KOPT-K1 (cell line): ENCODE measurements around the gene ASMTL.
"Not testable (repeated sequence)": the region's sequence is repeated elsewhere in the genome, so short reads cannot be mapped to it uniquely, and the experiment has no call there.

Experiments
- H3K27ac ChIP-seq: fragments of 200-600 bp; sonication (generic); 2 replicates; pipeline ENCODE4 v1.5.1; 2016; ENCODE audit warnings: antibody characterized with exemption, mild to moderate bottlenecking, low read depth, low read length; ENCODE audit not compliant: poor library complexity, severe bottlenecking
- H3K36me3 ChIP-seq: fragments of 200-600 bp; sonication (generic); 2 replicates; pipeline ENCODE4 v1.5.1; 2017; ENCODE audit warnings: antibody characterized with exemption, mild to moderate bottlenecking, low read length, moderate library complexity; ENCODE audit not compliant: insufficient read depth
- H3K9me3 ChIP-seq: fragments of 200-600 bp; sonication (generic); 2 replicates; pipeline ENCODE4 v1.5.1; 2017; ENCODE audit warnings: antibody characterized with exemption, low read length, mild to moderate bottlenecking; ENCODE audit not compliant: insufficient read depth, poor library complexity, severe bottlenecking

ASMTL gene

DNA sequence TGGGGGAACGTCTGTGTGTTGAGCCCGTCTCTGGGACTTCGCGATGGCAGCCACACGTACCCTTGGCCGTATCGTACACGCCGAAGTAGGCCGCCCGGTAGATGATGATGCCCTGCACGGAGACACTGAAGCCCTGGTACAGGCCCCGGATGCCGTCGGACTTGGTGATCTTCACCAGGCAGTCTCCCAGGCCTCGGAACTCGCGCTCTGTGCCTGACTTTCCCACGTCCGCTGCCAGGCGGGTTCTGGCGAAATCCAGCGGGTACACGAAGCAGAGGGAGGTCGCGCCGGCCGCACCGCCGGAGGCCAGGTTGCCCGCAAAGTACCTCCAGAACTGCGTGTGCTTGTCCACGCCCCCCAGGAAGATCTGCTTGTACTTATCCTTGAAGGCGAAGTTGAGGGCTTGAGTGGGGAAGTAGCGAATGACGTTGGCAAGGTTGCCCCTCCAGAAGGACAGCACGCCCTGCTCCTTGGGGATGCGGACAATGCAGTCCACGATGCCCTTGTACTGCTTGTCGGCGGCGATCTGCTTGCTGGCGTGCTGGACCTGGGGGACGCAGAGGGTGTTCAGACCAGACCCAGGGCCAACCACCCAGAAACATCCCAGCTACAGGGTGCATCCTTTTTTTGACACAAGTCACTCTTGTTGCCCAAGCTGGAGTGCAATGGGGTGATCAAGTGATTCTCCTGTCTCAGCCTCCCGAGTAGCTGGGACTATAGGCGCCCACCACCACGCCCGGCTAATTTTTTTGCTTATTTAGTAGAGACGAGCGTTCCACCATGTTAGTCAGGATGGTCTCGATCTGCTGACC is 63.3 kb downstream of the ASMTL start:
- Histone ChIP-seq H3K27ac (no peak overlapping the region), H3K36me3 (peaks cover 73% of the 10 kb centered on the region), H3K9me3 (no peaks in the 10 kb centered on the region)

DNA sequence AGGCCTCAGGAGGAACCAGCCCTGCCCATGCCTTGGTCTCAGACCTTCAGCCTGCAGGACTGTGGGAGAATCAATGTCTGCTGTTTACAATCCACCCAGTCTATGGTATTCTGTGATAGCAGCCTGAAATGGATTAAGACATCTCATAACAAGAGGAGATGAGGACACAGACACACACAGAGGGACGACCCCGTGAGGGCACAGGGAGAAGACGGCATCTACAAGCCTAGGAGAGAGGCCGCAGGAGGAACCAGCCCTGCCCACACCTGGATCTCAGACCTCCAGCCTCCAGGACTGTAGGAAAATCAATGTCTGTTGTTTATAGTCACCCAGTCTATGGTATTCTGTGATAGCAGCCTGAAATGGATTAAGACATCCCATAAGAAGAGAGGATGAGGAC is 64.1 kb downstream of the ASMTL start:
- no peak overlapping the region for H3K27ac ChIP-seq
- H3K9me3 ChIP-seq, result no peaks in the 10 kb centered on the region
- peaks cover 78% of the 10 kb centered on the region for H3K36me3 ChIP-seq

- H3K9me3 ChIP-seq, result no peaks in the 10 kb centered on the region
- H3K27ac ChIP-seq, result no peak overlapping the region
- peaks cover 86% of the 10 kb centered on the region for H3K36me3 ChIP-seq
Observed at GRCh38 chrX:1387141-1387776, 65.5 kb downstream of the ASMTL start.

DNA sequence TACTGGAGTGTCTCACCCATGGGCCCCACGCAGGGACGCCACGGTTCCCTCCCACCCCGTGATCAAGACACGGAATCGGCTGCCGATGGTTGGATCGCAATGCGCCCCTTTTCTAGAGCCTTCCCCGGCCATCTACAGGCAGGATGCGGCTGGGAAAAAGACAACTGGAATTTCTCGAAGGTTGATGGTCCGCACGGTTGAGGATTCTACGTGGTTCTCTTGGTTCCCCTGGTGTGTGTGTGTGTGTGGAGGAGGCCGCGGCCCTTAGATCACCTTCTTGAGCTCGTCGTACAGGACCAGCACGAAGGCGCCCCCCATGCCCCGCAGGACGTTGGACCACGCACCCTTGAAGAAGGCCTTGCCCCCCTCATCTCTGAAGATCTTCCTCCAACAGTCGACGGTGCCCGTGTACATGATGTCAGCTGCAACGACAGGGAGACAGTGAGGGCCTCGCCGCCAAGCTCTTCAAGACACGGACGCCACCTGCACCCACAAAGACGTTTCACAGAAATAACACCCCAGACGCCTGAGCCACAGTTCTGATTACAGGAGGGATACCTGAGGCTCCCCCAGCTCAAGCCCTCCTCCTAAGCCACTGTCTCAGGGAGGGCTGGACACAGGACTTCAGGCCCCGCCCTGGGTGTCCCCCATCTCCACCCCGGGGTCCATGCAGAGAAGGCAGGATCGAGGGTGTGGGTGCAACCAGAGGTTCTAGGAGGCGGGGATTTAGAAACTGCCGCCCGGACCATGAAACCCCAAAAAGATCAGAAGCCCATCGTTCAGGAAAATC is 66.2 kb downstream of the ASMTL start:
- H3K9me3 ChIP-seq, result no peaks in the 10 kb centered on the region
- H3K27ac ChIP-seq, result no peak overlapping the region
- H3K36me3 ChIP-seq, result peaks cover 86% of the 10 kb centered on the region

GRCh38 chrX:1385253-1386223 is 67.2 kb downstream of the ASMTL start:
- no peak overlapping the region for H3K27ac ChIP-seq
- no peaks in the 10 kb centered on the region for H3K9me3 ChIP-seq
- H3K36me3 ChIP-seq, result peaks cover 76% of the 10 kb centered on the region

- H3K27ac ChIP-seq, result no peak overlapping the region
- no peaks in the 10 kb centered on the region for H3K9me3 ChIP-seq
- H3K36me3 ChIP-seq, result peaks cover 68% of the 10 kb centered on the region
Observed at GRCh38 chrX:1384658-1385252, 68.0 kb downstream of the ASMTL start.

GRCh38 chrX:1380672-1381233 is 72.0 kb downstream of the ASMTL start:
- H3K36me3 ChIP-seq, result peaks cover 28% of the 10 kb centered on the region
- no peak overlapping the region for H3K27ac ChIP-seq
- H3K9me3 ChIP-seq, result no peaks in the 10 kb centered on the region

GRCh38 chrX:1378306-1378759 is 74.4 kb downstream of the ASMTL start:
- Histone ChIP-seq H3K36me3 (peaks cover 4% of the 10 kb centered on the region; the same call in 1 of the 2 replicates), H3K9me3 (no peaks in the 10 kb centered on the region), H3K27ac (no peak overlapping the region)

- Histone ChIP-seq H3K36me3 (no peaks in the 10 kb centered on the region), H3K27ac (no peak overlapping the region), H3K9me3 (no peaks in the 10 kb centered on the region)
Observed at GRCh38 chrX:1368385-1368698, 84.4 kb downstream of the ASMTL start.

DNA sequence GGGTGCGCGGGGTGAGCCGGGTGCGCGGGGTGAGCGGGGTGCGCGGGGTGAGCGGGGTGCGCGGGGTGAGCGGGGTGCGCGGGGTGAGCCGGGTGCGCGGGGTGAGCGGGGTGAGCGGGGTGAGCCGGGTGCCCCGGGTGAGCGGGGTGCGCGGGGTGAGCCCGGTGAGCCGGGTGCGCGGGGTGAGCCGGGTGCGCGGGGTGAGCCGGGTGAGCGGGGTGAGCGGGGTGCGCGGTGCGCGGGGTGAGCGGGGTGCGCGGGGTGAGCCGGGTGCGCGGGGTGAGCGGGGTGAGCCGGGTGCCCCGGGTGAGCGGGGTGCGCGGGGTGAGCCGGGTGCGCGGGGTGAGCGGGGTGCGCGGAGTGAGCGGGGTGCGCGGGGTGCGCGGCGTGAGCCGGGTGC is 86.3 kb downstream of the ASMTL start:
- not testable (repeated sequence) for H3K36me3 ChIP-seq, H3K27ac ChIP-seq, H3K9me3 ChIP-seq

DNA sequence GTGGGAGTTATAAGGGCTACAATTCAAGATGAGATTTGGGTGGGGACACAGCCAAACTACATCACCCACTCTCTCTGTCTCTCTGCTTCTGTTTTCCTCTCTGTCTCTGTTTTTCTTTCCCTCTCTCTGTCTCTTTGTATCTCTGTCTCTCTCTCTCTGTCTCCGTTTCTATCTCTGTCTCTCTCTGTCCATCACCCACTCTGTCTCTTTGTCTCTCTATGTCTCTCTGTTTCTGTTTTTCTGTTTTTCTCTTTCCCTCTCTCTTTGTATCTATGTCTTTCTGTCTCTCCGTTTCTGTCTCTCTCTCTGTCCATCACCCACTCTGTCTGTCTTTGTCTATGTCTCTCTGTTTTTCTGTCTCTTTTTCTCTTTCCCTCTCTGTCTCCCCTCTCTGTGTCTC is 90.8 kb downstream of the ASMTL start:
- peaks cover 5% of the 10 kb centered on the region for H3K9me3 ChIP-seq
- no peak overlapping the region for H3K27ac ChIP-seq
- H3K36me3 ChIP-seq, result no peaks in the 10 kb centered on the region

GRCh38 chrX:1361275-1361674 is 91.4 kb downstream of the ASMTL start:
- H3K27ac ChIP-seq, result no peak overlapping the region
- peaks cover 5% of the 10 kb centered on the region for H3K9me3 ChIP-seq
- no peaks in the 10 kb centered on the region for H3K36me3 ChIP-seq

DNA sequence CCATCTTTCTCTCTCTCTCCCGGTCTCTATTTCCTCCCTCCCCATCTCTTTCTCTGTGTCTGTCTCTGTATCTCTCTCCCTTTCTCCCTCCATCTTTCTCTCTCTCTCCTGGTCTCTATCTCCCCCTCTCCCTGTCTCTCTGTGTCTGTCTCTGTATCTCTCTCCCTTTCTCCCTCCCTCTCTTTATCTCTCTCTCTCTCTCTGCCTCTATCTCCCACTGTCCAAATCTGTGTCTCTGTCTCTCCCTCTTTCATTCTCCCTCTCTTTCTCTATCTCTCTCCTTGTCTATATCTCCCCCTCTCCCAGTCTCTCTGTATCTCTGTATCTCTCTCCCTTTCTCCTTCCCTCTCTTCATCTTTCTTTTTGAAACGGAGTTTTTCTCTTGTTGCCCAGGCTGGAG is 92.5 kb downstream of the ASMTL start:
- no peak overlapping the region for H3K27ac ChIP-seq
- H3K9me3 ChIP-seq, result peaks cover 5% of the 10 kb centered on the region
- H3K36me3 ChIP-seq, result no peaks in the 10 kb centered on the region

DNA sequence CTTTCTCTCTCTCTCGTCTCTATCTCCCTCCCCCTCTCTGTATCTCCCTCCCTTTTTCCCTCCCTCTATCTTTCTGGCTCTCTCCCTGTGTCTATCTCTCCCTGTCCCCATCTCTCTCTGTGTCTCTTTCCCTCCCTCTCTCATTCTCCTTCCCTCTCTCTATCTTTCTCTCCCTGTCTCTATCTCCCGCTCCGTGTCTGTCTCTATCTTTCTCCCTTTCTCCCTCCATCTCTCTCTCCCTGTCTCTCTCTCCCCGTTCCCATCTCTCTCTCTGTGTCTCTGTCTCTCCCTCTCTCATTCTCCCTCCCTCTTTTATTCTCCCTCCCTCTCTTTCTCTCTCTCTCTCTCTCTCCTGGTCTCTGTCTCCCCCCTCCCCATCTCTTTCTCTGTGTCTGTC is 93.2 kb downstream of the ASMTL start:
- Histone ChIP-seq H3K27ac (no peak overlapping the region), H3K9me3 (peaks cover 5% of the 10 kb centered on the region), H3K36me3 (no peaks in the 10 kb centered on the region)
